ENCODE measurements around the gene CHMP2A. TPM values are rescaled to one million over a fixed set of nuclear protein-coding genes. Genes with fewer than 3 reads are reported as not detected.

The CHMP2A gene
- total RNA-seq, 4 donors from 2014 or later: 24.7 to 194 (median 141) TPM

GRCh38 chr19:58555369-58555885 is 522 bp upstream of the CHMP2A start:
- peak overlapping the region; percentile 95 to 100 (median 97) for H3K27ac ChIP-seq
- in situ Hi-C loops (cut with MboI; ENCODE audit: low pct_ligation_motif_present in 1 of 4, low pct_unique_long_range_greater_than_20kb in 1 of 4, low sequenced_read_pairs in 3 of 4): no loop called here
- intact Hi-C loops (cut with DNase I; ENCODE audit: low total_unique reads): no loop called here
- no peaks in the 10 kb centered on the region for H3K27me3 ChIP-seq
- peaks cover 0 to 26% (median 7%) of the 10 kb centered on the region in 4 donors for H3K36me3 ChIP-seq
- 36% methylated on average over 4 of the region's 4 CpGs; no CpG with 5 or more reads in 1 of the 2 donors for WGBS, 2 donors (ENCODE audit: low coverage in 1 of 2)
- TF ChIP-seq CTCF (IDR thresholded peaks at IDR 0.05): no peak
- no peak for TF ChIP-seq POLR2AphosphoS5 (IDR thresholded peaks at IDR 0.05)
- TF ChIP-seq POLR2A (IDR thresholded peaks at IDR 0.05): no peak
- no peak for TF ChIP-seq EP300 (IDR thresholded peaks at IDR 0.05; ENCODE audit: low read depth)
- DNase-seq: no peak
- H3K4me3 ChIP-seq: peak overlapping the region; percentile 4 to 87 (median 56)
- H3K9me3 ChIP-seq: no peaks in the 10 kb centered on the region
- peaks cover 33 to 47% (median 41%) of the 10 kb centered on the region in 4 donors for H3K4me1 ChIP-seq

GRCh38 chr19:58553799-58554493 is 959 bp downstream of the CHMP2A start:
- no peak for DNase-seq
- WGBS, 2 donors (ENCODE audit: low coverage in 1 of 2): 0 to 49% methylated on average over 2 to 18 of the region's 18 CpGs
- intact Hi-C loops (cut with DNase I; ENCODE audit: low total_unique reads): no loop called here

GRCh38 chr19:58552655-58553054 is 2.2 kb downstream of the CHMP2A start:
- Histone ChIP-seq H3K4me1 (peaks cover 27 to 37% (median 31%) of the 10 kb centered on the region in 4 donors), H3K27me3 (no peaks in the 10 kb centered on the region), H3K4me3 (no peak overlapping the region), H3K27ac (no peak overlapping the region), H3K36me3 (peaks cover 0 to 54% (median 23%) of the 10 kb centered on the region in 4 donors), H3K9me3 (no peaks in the 10 kb centered on the region)
- intact Hi-C loops (cut with DNase I; ENCODE audit: low total_unique reads) (no loop called here), in situ Hi-C loops (cut with MboI; ENCODE audit: low pct_ligation_motif_present in 1 of 4, low pct_unique_long_range_greater_than_20kb in 1 of 4, low sequenced_read_pairs in 3 of 4) (no loop called here)
- 85 to 94% methylated on average over 2 of the region's 2 CpGs for WGBS, 2 donors (ENCODE audit: low coverage in 1 of 2)
- TF ChIP-seq POLR2A (IDR thresholded peaks at IDR 0.05) (no peak), POLR2AphosphoS5 (IDR thresholded peaks at IDR 0.05) (no peak), CTCF (IDR thresholded peaks at IDR 0.05) (no peak), EP300 (IDR thresholded peaks at IDR 0.05; ENCODE audit: low read depth) (no peak)
- no peak for DNase-seq

More at GRCh38 chr19:58553799-58554493, 959 bp downstream of the CHMP2A start:
- no peak for TF ChIP-seq CTCF (IDR thresholded peaks at IDR 0.05)
- TF ChIP-seq POLR2A (IDR thresholded peaks at IDR 0.05): no peak
- TF ChIP-seq POLR2AphosphoS5 (IDR thresholded peaks at IDR 0.05): no peak
- TF ChIP-seq EP300 (IDR thresholded peaks at IDR 0.05; ENCODE audit: low read depth): no peak
- Histone ChIP-seq H3K9me3 (no peaks in the 10 kb centered on the region), H3K4me3 (peak overlapping the region; percentile 53 to 87 (median 69)), H3K27ac (peak overlapping the region; percentile 95 to 100 (median 97)), H3K36me3 (peaks cover 0 to 41% (median 14%) of the 10 kb centered on the region in 4 donors), H3K4me1 (peaks cover 27 to 38% (median 32%) of the 10 kb centered on the region in 4 donors), H3K27me3 (no peaks in the 10 kb centered on the region)
- in situ Hi-C loops (cut with MboI; ENCODE audit: low pct_ligation_motif_present in 1 of 4, low pct_unique_long_range_greater_than_20kb in 1 of 4, low sequenced_read_pairs in 3 of 4): no loop called here

- Histone ChIP-seq H3K27ac (no peak overlapping the region), H3K4me3 (no peak overlapping the region), H3K36me3 (peaks cover 0 to 57% (median 24%) of the 10 kb centered on the region in 4 donors), H3K4me1 (peaks cover 22 to 36% (median 28%) of the 10 kb centered on the region in 4 donors), H3K9me3 (no peaks in the 10 kb centered on the region), H3K27me3 (no peaks in the 10 kb centered on the region)
- in situ Hi-C loops (cut with MboI; ENCODE audit: low pct_ligation_motif_present in 1 of 4, low pct_unique_long_range_greater_than_20kb in 1 of 4, low sequenced_read_pairs in 3 of 4) (no loop called here), intact Hi-C loops (cut with DNase I; ENCODE audit: low total_unique reads) (no loop called here)
- TF ChIP-seq POLR2AphosphoS5 (IDR thresholded peaks at IDR 0.05) (peak in 1 of 3 donors; percentile 10), CTCF (IDR thresholded peaks at IDR 0.05) (no peak), EP300 (IDR thresholded peaks at IDR 0.05; ENCODE audit: low read depth) (no peak)
- DNase-seq: no peak
- WGBS, 2 donors (ENCODE audit: low coverage in 1 of 2): 95 to 100% methylated on average over 1 to 18 of the region's 18 CpGs
These were observed 3.1 kb downstream of the CHMP2A start for GRCh38 chr19:58551577-58552471.
